Fibroblast of lung (primary cell): ENCODE measurements around the gene TSHZ2. TPM values are rescaled to one million over a fixed set of nuclear protein-coding genes. Genes with fewer than 3 reads are reported as not detected.

Source experiments
- DNase-seq, 2 donors: peaks; one replicate each; pipeline versions ENCODE4 v3.0.0 to v3.0.0-alpha.2; 2010; ENCODE audit warnings: low read depth in 2 of 2
- H2AFZ ChIP-seq: 2 replicates; pipeline ENCODE4 v1.5.1; 2012; ENCODE audit warnings: low read length, control low read depth, inconsistent platforms
- H3K27ac ChIP-seq: 2 replicates; pipeline ENCODE4 v1.5.1; 2011; ENCODE audit warnings: low read length, control low read depth; ENCODE audit not compliant: insufficient read depth
- H3K27me3 ChIP-seq: 2 replicates; pipeline ENCODE4 v1.5.1; 2011; ENCODE audit warnings: mild to moderate bottlenecking, low read length; ENCODE audit not compliant: control insufficient read depth, insufficient read depth
- H3K36me3 ChIP-seq: 2 replicates; pipeline ENCODE4 v1.5.1; 2011; ENCODE audit warnings: low read length; ENCODE audit not compliant: control insufficient read depth, insufficient read depth
- H3K4me1 ChIP-seq: 2 replicates; pipeline ENCODE4 v1.5.1; 2011; ENCODE audit warnings: low read length; ENCODE audit not compliant: control insufficient read depth, insufficient read depth; ENCODE audit errors: extremely low read depth
- H3K4me2 ChIP-seq: 2 replicates; pipeline ENCODE4 v1.5.1; 2011; ENCODE audit warnings: low read length, control low read depth; ENCODE audit not compliant: insufficient read depth; ENCODE audit errors: extremely low read depth
- H3K4me3 ChIP-seq, 4 experiments: fragments of 200-600 bp in 1 of 4; sonication (generic) in 1 of 4; replicated peaks in 1 of 4; 2 replicates each; pipeline ENCODE4 v1.5.1; 2011 to 2016; ENCODE audit warnings: low read length in 4 of 4, low read depth in 3 of 4, mild to moderate bottlenecking in 3 of 4, control low read depth in 2 of 4, inconsistent platforms in 1 of 4, mixed read lengths in 1 of 4; ENCODE audit not compliant: insufficient read depth in 1 of 4; ENCODE audit errors: control extremely low read depth in 1 of 4
- H3K79me2 ChIP-seq: 2 replicates; pipeline ENCODE4 v1.5.1; 2012; ENCODE audit warnings: mild to moderate bottlenecking, low read length, inconsistent platforms; ENCODE audit not compliant: control insufficient read depth, insufficient read depth
- H3K9ac ChIP-seq: 2 replicates; pipeline ENCODE4 v1.5.1; 2011; ENCODE audit warnings: mild to moderate bottlenecking, low read length, control low read depth; ENCODE audit not compliant: insufficient read depth
- H3K9me3 ChIP-seq: 2 replicates; pipeline ENCODE4 v1.5.1; 2012; ENCODE audit warnings: low read depth, low read length; ENCODE audit not compliant: control insufficient read depth, insufficient read depth
- H4K20me1 ChIP-seq: 2 replicates; pipeline ENCODE4 v1.5.1; 2011; ENCODE audit warnings: low read length; ENCODE audit not compliant: control insufficient read depth, insufficient read depth; ENCODE audit errors: extremely low read depth
- EZH2 ChIP-seq: IDR thresholded peaks from 2 replicates; pipeline ENCODE4 v1.5.1; 2012; ENCODE audit warnings: low read length, control low read depth, mild to moderate bottlenecking; ENCODE audit errors: missing control alignments
- polyA plus RNA-seq, 2 donors: library from polyadenylated mRNA; depleted of rRNA in 1 of 2; stranded (reverse) in 1 of 2; unstranded in 1 of 2; fragments of >200 nt; gene quantifications; 2 replicates each; pipeline ENCODE4 v1.2.1, GENCODE V29; 2011 to 2012; ENCODE audit warnings: missing spikeins in 1 of 2
- total RNA-seq: library from RNA; depleted of rRNA; stranded (reverse); fragments of >200 nt; gene quantifications from 2 replicates; pipeline ENCODE4 v1.2.1, GENCODE V29; 2014
- TF ChIP-seq, protein P1 (sequence below), 2 donors: IDR thresholded peaks in 1 of 2; conservative IDR thresholded peaks in 1 of 2; 1 replicate in 1 of 2; 2 replicates in 1 of 2; pipeline ENCODE4 v1.5.1; 2011 to 2012; ENCODE audit warnings: low read length in 2 of 2, control low read depth in 1 of 2, inconsistent platforms in 1 of 2, low read depth in 1 of 2, mild to moderate bottlenecking in 1 of 2

TSHZ2 gene
- total and polyA plus RNA-seq, 2 donors (not counting 1 experiment from before 2014, with no cell fraction given) = 0.15 to 2.6 TPM

DNA sequence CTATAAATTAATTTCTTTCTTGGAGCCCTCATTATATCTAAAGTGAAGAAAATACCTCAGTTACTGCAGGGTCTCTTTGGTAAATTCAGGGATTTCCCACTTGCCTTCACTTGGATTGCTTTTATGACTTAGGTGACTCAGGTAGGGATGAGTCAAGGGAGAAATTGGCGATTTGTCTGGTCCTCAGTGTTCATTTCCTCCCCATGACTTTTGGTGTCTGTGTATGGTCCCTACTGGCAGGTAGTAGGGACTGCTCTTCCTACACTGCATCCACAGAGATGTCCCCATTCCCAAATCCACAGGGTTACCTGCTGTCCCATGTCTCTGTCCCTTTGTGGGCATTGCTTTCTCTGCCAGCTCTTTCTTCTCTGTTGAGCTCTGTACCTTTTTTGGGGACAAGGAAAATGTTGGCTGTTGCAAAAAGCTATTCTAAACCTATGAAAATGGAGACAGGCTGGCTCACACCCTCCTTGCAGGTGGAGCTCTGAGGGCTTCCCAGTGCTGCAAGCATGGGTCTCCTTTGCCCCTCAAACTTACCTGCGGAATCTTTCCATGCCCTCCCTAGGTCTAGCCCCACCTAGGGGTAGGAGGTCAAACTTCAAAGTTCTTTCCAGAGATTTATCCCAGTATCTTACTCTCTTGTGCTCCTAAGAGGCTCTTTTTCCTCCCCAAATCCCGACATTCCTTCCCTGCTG lies 409.6 kb downstream of the TSHZ2 start:
- Histone ChIP-seq H3K27me3 (no peaks in the 10 kb centered on the region), H3K79me2 (no peaks in the 10 kb centered on the region), H3K36me3 (no peaks in the 10 kb centered on the region), H3K4me2 (no peak overlapping the region), H4K20me1 (no peaks in the 10 kb centered on the region), H2AFZ (no peak overlapping the region), H3K9ac (no peak overlapping the region), H3K4me3 (no peak overlapping the region), H3K27ac (no peak overlapping the region), H3K9me3 (no peaks in the 10 kb centered on the region), H3K4me1 (no peaks in the 10 kb centered on the region)
- TF ChIP-seq EZH2 = no peak
- TF ChIP-seq, protein P1, sequence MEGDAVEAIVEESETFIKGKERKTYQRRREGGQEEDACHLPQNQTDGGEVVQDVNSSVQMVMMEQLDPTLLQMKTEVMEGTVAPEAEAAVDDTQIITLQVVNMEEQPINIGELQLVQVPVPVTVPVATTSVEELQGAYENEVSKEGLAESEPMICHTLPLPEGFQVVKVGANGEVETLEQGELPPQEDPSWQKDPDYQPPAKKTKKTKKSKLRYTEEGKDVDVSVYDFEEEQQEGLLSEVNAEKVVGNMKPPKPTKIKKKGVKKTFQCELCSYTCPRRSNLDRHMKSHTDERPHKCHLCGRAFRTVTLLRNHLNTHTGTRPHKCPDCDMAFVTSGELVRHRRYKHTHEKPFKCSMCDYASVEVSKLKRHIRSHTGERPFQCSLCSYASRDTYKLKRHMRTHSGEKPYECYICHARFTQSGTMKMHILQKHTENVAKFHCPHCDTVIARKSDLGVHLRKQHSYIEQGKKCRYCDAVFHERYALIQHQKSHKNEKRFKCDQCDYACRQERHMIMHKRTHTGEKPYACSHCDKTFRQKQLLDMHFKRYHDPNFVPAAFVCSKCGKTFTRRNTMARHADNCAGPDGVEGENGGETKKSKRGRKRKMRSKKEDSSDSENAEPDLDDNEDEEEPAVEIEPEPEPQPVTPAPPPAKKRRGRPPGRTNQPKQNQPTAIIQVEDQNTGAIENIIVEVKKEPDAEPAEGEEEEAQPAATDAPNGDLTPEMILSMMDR (conservative IDR thresholded peaks at IDR 0.05 in 1 of 2, IDR thresholded peaks at IDR 0.05 in 1 of 2; ENCODE audit: low read depth in 1 of 2, low read length in 2 of 2) = no peak
- no peak for DNase-seq

DNA sequence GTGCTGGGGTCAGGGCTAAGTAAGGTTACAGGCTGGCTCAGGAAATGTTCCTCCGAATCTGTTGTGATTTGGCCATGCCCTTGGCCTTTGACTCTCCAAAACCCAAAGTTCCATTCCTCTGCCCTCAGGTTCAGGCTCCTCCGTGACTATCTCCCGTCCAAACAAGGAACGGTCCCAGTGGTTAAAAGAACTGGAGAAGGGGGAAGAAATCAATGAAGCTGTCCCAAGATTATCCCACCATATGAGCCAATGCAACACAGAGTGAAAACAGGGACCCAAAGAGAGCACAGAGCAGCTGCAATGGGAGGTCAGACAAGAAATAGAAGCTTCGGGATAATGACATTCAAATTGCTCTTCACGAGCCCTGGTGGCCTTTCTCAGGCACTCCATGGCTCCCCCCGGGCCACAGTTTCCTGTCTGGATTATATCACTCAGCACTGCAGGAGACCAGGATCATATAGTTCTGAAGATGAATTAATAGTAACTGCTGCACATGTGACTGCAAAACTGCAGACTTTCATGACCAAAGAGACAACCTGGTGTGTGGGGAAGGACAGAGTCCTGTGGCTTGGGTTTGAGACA lies 410.2 kb downstream of the TSHZ2 start:
- Histone ChIP-seq H3K27ac (no peak overlapping the region), H3K36me3 (no peaks in the 10 kb centered on the region), H3K4me2 (no peak overlapping the region), H3K27me3 (no peaks in the 10 kb centered on the region), H3K79me2 (no peaks in the 10 kb centered on the region), H3K9ac (no peak overlapping the region), H4K20me1 (no peaks in the 10 kb centered on the region), H2AFZ (no peak overlapping the region), H3K9me3 (no peaks in the 10 kb centered on the region), H3K4me1 (no peaks in the 10 kb centered on the region), H3K4me3 (no peak overlapping the region)
- TF ChIP-seq, protein P1 (conservative IDR thresholded peaks at IDR 0.05 in 1 of 2, IDR thresholded peaks at IDR 0.05 in 1 of 2; ENCODE audit: low read depth in 1 of 2, low read length in 2 of 2) = no peak
- TF ChIP-seq EZH2 = no peak
- DNase-seq = no peak

DNA sequence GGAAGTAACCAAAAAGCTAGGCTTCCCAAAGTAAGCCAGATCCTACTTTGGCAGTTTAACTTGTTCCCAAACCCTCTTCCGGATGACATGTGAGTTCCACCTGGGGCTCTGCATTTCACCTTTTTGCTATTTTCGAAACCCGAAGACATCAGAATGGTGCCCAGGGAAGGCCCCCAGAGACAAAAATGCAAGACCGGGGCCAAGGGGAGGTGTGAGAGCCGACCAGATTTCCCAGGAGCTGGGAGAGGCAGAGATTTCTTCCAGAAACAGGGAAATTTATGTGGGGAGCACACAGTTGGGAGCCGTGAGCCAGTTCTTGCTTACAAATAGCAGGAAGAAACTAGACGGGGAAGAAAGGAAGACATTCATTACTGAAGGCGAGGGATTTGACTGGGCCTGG lies 411.8 kb downstream of the TSHZ2 start:
- H2AFZ ChIP-seq = no peak overlapping the region
- no peaks in the 10 kb centered on the region for H3K79me2 ChIP-seq
- DNase-seq = no peak
- H4K20me1 ChIP-seq = no peaks in the 10 kb centered on the region
- H3K27me3 ChIP-seq = no peaks in the 10 kb centered on the region
- TF ChIP-seq, protein P1 (conservative IDR thresholded peaks at IDR 0.05 in 1 of 2, IDR thresholded peaks at IDR 0.05 in 1 of 2; ENCODE audit: low read depth in 1 of 2, low read length in 2 of 2) = no peak
- TF ChIP-seq EZH2 = no peak
- no peaks in the 10 kb centered on the region for H3K4me1 ChIP-seq
- no peaks in the 10 kb centered on the region for H3K9me3 ChIP-seq
- no peaks in the 10 kb centered on the region for H3K36me3 ChIP-seq
- H3K4me3 ChIP-seq = no peak overlapping the region
- no peak overlapping the region for H3K4me2 ChIP-seq
- no peak overlapping the region for H3K9ac ChIP-seq
- no peak overlapping the region for H3K27ac ChIP-seq
